ENCODE measurements around the gene OS9. TPM values are rescaled to one million over a fixed set of nuclear protein-coding genes. Genes with fewer than 3 reads are reported as not detected.

Gene OS9
- total RNA-seq, 1 experiment from 2014 or later = 221 TPM

DNA sequence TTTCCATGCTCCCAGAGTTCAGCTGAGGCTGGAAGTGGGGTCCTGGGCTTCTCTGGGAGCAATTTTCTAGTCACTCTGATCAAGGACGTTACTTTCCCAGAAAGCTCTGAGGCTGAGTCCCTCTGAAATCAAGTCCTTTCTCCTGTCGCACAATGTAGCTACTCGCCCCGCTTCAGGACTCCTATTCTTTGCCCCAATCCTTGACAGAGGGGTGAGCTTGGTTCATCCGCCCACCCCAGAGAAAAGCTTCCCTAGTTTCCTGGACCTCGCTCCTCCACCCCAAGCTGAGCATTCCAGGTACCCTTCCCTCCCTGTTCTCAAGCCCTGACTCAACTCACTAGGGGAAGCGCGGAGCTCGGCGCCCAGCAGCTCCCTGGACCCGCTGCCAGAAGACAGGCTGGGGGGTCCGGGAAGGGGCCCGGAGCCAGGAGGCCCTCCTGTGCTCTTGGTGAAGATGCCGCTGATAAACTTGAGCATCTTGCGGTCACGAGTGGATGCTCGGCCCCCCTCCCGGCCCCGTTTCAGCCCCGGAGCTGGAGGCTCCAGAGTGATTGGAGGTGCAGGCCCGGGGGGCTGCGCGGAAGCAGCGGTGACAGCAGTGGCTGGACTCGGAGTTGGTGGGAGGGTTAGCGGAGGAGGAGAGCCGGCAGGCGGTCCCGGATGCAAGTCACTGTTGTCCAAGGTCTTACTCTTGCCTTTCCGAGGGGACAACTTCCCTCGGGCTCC is 43.0 kb downstream of the OS9 start:
- no peak for DNase-seq (ENCODE audit: low spot score)

- no peak for DNase-seq (ENCODE audit: low spot score)
Observed at GRCh38 chr12:57737467-57738460, 43.8 kb downstream of the OS9 start.

DNA sequence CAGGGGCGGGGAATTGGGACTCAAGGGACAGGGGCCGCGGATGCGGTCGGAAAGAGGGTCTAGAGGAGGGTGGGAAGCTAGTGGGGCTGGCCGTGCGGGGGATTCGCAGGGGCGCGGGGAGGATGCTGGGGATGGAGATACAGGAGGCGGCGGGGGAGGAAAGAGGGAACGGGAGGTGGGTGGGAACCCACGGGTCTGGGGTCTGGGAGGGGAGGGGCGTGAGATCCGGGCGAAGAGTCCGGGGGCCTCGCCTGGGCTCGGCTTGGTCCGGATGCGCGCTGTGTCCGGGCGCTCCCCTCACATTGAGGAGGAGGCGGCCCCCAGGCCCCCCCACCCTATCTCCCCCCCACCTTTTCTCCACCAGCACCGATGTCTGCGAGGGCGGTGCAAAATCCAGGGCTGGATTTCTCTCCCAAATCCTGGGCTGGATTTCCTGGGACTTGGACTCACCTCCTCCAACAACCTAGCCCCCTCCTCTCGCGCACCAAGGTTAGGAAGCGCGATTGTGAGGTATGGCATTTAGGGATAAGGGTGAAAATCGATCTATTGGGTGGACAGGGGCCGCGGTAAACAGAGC is 44.8 kb downstream of the OS9 start, which contains the start of gene AGAP2:
TSS of gene AGAP2 (minus strand) at position 82 of the 577 bp plus-strand sequence. CDS start 496 bp downstream, outside the sequence.
- DNase-seq (ENCODE audit: low spot score) = no peak

- DNase-seq (ENCODE audit: low spot score) = no peak
Observed at GRCh38 chr12:57739387-57739786, 45.5 kb downstream of the OS9 start.

GRCh38 chr12:57739914-57740538 is 46.1 kb downstream of the OS9 start:
- DNase-seq (ENCODE audit: low spot score) = no peak

GRCh38 chr12:57740656-57741412 is 46.9 kb downstream of the OS9 start:
- no peak for DNase-seq (ENCODE audit: low spot score)

DNA sequence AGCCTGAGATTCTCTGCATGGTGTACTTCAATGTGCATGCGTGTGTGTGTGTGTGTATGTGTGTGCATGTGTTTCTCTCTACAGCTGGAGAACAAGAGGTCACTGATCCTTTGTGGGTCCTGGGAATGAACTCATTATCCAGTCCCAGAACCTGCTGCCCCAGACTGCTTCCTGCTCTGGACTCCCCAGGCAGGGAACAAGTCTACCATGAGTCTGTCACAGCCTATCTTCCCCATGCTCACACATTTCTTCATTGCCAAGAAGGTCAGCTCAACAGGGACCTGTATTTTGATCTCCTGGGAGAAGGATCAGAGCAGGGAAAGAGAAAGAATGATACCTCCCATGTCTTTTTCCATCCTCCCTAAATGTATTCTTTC is 47.5 kb downstream of the OS9 start:
- no peak for DNase-seq (ENCODE audit: low spot score)

- DNase-seq (ENCODE audit: low spot score) = no peak
Observed at GRCh38 chr12:57741844-57742738, 48.2 kb downstream of the OS9 start.

GRCh38 chr12:57743769-57744168 is 49.8 kb downstream of the OS9 start:
- no peak for DNase-seq (ENCODE audit: low spot score)

GRCh38 chr12:57744194-57744776 is 50.4 kb downstream of the OS9 start:
- peak; percentile 67 for DNase-seq (ENCODE audit: low spot score)

DNA sequence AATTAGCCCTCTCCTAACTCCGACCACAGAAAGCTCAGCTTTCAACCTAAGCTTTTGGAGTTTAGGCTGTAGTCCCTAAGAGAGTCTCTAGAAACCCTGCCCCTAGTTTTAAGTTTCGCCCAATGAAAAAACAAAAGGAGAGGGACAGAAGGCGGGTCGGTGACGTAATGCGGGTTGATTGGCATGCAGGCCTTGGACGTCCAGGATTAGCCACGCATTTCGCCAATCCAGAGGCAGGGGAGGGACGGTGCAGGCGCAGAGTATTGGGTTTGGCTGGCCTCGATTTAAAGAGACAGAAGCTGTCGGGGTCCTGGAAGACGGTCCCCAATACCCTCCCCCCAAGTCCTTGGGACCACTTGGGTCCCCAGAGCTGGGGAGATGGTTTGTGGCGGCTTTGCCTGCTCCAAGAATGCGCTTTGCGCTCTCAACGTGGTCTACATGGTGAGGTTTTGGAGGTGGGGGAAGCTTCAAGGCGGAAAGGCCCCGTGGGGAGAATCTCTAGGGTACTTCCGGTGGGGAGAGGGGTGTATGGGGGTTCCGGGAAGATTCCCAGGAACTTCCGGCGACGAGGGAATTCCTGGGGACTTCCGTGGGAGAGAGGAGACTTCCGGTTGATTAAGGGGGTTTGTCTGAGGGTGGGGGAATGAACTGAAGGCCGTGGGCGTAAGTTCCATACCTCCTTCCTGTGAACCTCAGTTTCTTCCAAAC is 51.0 kb downstream of the OS9 start, which contains the start of gene TSPAN31:
TSS of gene TSPAN31 (plus strand) at position 263 of the 708 bp plus-strand sequence. CDS start at position 379, 116 bp downstream.
- DNase-seq (ENCODE audit: low spot score) = peak; percentile 96

GRCh38 chr12:57745485-57745881 is 51.6 kb downstream of the OS9 start:
- no peak for DNase-seq (ENCODE audit: low spot score)

GRCh38 chr12:57746025-57746424 is 52.1 kb downstream of the OS9 start:
- no peak for DNase-seq (ENCODE audit: low spot score)

DNA sequence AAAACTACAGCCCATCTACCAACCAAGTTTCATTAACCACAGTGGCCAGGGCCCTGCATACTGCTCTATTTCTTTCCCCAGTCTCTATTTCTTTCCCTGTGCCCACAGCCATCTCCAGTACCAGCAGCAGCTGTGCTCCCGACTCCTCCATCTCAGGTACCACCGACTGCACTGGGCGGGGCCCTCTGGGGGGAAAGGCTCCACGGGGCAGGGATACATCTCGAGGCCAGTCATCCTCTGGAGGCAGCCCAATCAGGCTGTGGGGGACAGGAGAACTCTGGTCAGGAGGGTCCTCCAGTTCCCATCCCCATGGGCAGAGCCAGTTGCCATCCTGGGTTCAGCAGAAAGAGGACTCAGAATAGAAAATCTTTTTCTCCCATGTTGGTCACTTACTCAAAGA is 55.1 kb downstream of the OS9 start:
- DNase-seq (ENCODE audit: low spot score) = no peak

- no peak for DNase-seq (ENCODE audit: low spot score)
Observed at GRCh38 chr12:57750561-57751431, 56.9 kb downstream of the OS9 start.

- no peak for DNase-seq (ENCODE audit: low spot score)
Observed at GRCh38 chr12:57751432-57751787, 57.5 kb downstream of the OS9 start.

GRCh38 chr12:57751788-57752667 is 58.1 kb downstream of the OS9 start, which contains the start of gene CDK4:
Gene CDK4 (minus strand): TSS chr12:57752310. CDS start chr12:57751717, 593 bp downstream.
- DNase-seq (ENCODE audit: low spot score) = peak; percentile 99

Measured in H4 (cell line).